ENCODE results near the gene ZG16B. TPM values are rescaled to one million over a fixed set of nuclear protein-coding genes. Genes with fewer than 3 reads are reported as not detected.

Gene ZG16B
- total RNA-seq (2014; rRNA removed) = not detected in 2 replicates
- polyA plus RNA-seq (2012) = 0.94 TPM

GRCh38 chr16:2829501-2830354, at the start of gene ZG16B:
Gene ZG16B, plus strand, starts transcription at chr16:2830303. Its CDS starts 139 bp downstream, at chr16:2830442.
- no peak for DNase-seq (ENCODE audit: low read depth)

- DNase-seq (ENCODE audit: low read depth) = no peak
Observed at GRCh38 chr16:2782583-2783351, 47.3 kb upstream of the ZG16B start.

GRCh38 chr16:2783581-2784357, 46.3 kb upstream of the ZG16B start:
- no peak for DNase-seq (ENCODE audit: low read depth)

GRCh38 chr16:2784358-2785100, 45.6 kb upstream of the ZG16B start:
- no peak for DNase-seq (ENCODE audit: low read depth)

- DNase-seq (ENCODE audit: low read depth) = no peak
Observed at GRCh38 chr16:2785101-2785991, 44.8 kb upstream of the ZG16B start.

GRCh38 chr16:2786061-2786825, 43.9 kb upstream of the ZG16B start:
- no peak for DNase-seq (ENCODE audit: low read depth)

GRCh38 chr16:2786826-2787151, 43.3 kb upstream of the ZG16B start:
- no peak for DNase-seq (ENCODE audit: low read depth)

GRCh38 chr16:2787406-2787805, 42.7 kb upstream of the ZG16B start, which contains the start of gene PRSS33:
Gene PRSS33, minus strand, starts transcription at chr16:2787560. Its CDS starts 1,013 bp downstream, at chr16:2786547.
- DNase-seq (ENCODE audit: low read depth) = no peak

GRCh38 chr16:2787961-2788360, 42.1 kb upstream of the ZG16B start:
- DNase-seq (ENCODE audit: low read depth) = no peak

- no peak for DNase-seq (ENCODE audit: low read depth)
Observed at GRCh38 chr16:2790631-2791030, 39.5 kb upstream of the ZG16B start.

GRCh38 chr16:2791174-2791573, 38.9 kb upstream of the ZG16B start:
- DNase-seq (ENCODE audit: low read depth) = no peak

GRCh38 chr16:2792940-2793339, 37.2 kb upstream of the ZG16B start:
- DNase-seq (ENCODE audit: low read depth) = no peak

GRCh38 chr16:2795395-2796143, 34.5 kb upstream of the ZG16B start:
- no peak for DNase-seq (ENCODE audit: low read depth)

GRCh38 chr16:2798723-2799204, 31.3 kb upstream of the ZG16B start:
- DNase-seq (ENCODE audit: low read depth) = no peak

- no peak for DNase-seq (ENCODE audit: low read depth)
Observed at GRCh38 chr16:2799205-2799858, 30.8 kb upstream of the ZG16B start.

GRCh38 chr16:2799859-2800226, 30.3 kb upstream of the ZG16B start:
- no peak for DNase-seq (ENCODE audit: low read depth)

- no peak for DNase-seq (ENCODE audit: low read depth)
Observed at GRCh38 chr16:2803545-2804195, 26.4 kb upstream of the ZG16B start.

Measured in LHCN-M2 (cell line).